ENCODE results near the gene CORO1C.
"Not testable (repeated sequence)": the region's sequence is repeated elsewhere in the genome, so short reads cannot be mapped to it uniquely, and the experiment has no call there.

CORO1C gene

GRCh38 chr12:108671110-108671509 is 60.2 kb downstream of the CORO1C start:
- no peak for DNase-seq

- no peak for DNase-seq
Observed at GRCh38 chr12:108670066-108670631, 61.2 kb downstream of the CORO1C start.

GRCh38 chr12:108668542-108668941 is 62.8 kb downstream of the CORO1C start:
- DNase-seq, result no peak

- no peak for DNase-seq
Observed at GRCh38 chr12:108668063-108668462, 63.3 kb downstream of the CORO1C start.

GRCh38 chr12:108667349-108667748 is 64.0 kb downstream of the CORO1C start:
- DNase-seq, result peak; percentile 31 to 47

- no peak for DNase-seq
Observed at GRCh38 chr12:108666401-108666881, 64.9 kb downstream of the CORO1C start.

GRCh38 chr12:108665608-108666202 is 65.6 kb downstream of the CORO1C start:
- DNase-seq, result no peak

GRCh38 chr12:108664338-108665258 is 66.7 kb downstream of the CORO1C start:
- peak; percentile 92 to 93 for DNase-seq

GRCh38 chr12:108663324-108664015 is 67.8 kb downstream of the CORO1C start:
- DNase-seq, result no peak

- DNase-seq, result not testable (repeated sequence)
Observed at GRCh38 chr12:108658115-108658514, 73.2 kb downstream of the CORO1C start.

- no peak for DNase-seq
Observed at GRCh38 chr12:108657130-108657745, 74.1 kb downstream of the CORO1C start.

GRCh38 chr12:108656247-108656646 is 75.1 kb downstream of the CORO1C start:
- DNase-seq, result not testable (repeated sequence)

- not testable (repeated sequence) for DNase-seq
Observed at GRCh38 chr12:108655812-108656175, 75.5 kb downstream of the CORO1C start.

- DNase-seq, result not testable (repeated sequence)
Observed at GRCh38 chr12:108654622-108655021, 76.7 kb downstream of the CORO1C start.

- no peak for DNase-seq
Observed at GRCh38 chr12:108653922-108654321, 77.4 kb downstream of the CORO1C start.

- DNase-seq, result no peak
Observed at GRCh38 chr12:108653082-108653516, 78.2 kb downstream of the CORO1C start.

- DNase-seq, result no peak
Observed at GRCh38 chr12:108650083-108650482, 81.2 kb downstream of the CORO1C start.

- DNase-seq, result no peak
Observed at GRCh38 chr12:108649669-108650068, 81.6 kb downstream of the CORO1C start.

GRCh38 chr12:108649126-108649525 is 82.2 kb downstream of the CORO1C start:
- DNase-seq, result no peak

GRCh38 chr12:108648371-108648770 is 82.9 kb downstream of the CORO1C start:
- DNase-seq, result no peak

GRCh38 chr12:108647585-108648287 is 83.6 kb downstream of the CORO1C start:
- no peak for DNase-seq
